ENCODE measurements around the gene STK39.

GRCh38 chr2:168234407-168235085 lies 12.8 kb downstream of the STK39 start:
- TF ChIP-seq CTCF (IDR thresholded peaks at IDR 0.05) = no peak
- no peak for TF ChIP-seq POLR2A (IDR thresholded peaks at IDR 0.05)
